RWPE2 (cell line): ENCODE measurements around the gene PKD1.

Source experiments
- ATAC-seq: fragments of 200-7000 bp; cut with Tn5 transposase; 3 replicates; pipeline ENCODE4 v1.9.1; 2021; ENCODE audit warnings: low read depth
- DNase-seq: peaks from one replicate; pipeline ENCODE4 v3.0.0-alpha.2; 2020; ENCODE audit warnings: low spot score
- H3K27ac ChIP-seq: fragments of 450-650 bp; 2 replicates; pipeline ENCODE4 v1.5.1; 2017; ENCODE audit warnings: mild to moderate bottlenecking; ENCODE audit not compliant: poor library complexity, severe bottlenecking
- H3K27me3 ChIP-seq: fragments of 250-450 bp; sonication (Bioruptor Pico); 2 replicates; pipeline ENCODE4 v1.5.1; 2021; ENCODE audit warnings: mild to moderate bottlenecking, moderate library complexity; ENCODE audit not compliant: insufficient read depth, poor library complexity, severe bottlenecking
- H3K36me3 ChIP-seq: fragments of 250-450 bp; sonication (Bioruptor Pico); 2 replicates; pipeline ENCODE4 v1.5.1; 2020; ENCODE audit warnings: low read depth, mild to moderate bottlenecking, moderate library complexity
- H3K4me1 ChIP-seq: fragments of 250-450 bp; sonication (Bioruptor Pico); 2 replicates; pipeline ENCODE4 v1.5.1; 2021; ENCODE audit warnings: mild to moderate bottlenecking, moderate library complexity; ENCODE audit not compliant: insufficient read depth, poor library complexity, severe bottlenecking
- H3K4me3 ChIP-seq: fragments of 250-450 bp; sonication (Bioruptor Pico); 2 replicates; pipeline ENCODE4 v1.5.1; 2021; ENCODE audit warnings: mild to moderate bottlenecking, moderate library complexity; ENCODE audit not compliant: severe bottlenecking
- H3K9me3 ChIP-seq: fragments of 250-450 bp; sonication (Bioruptor Pico); 2 replicates; pipeline ENCODE4 v1.5.1; 2021; ENCODE audit warnings: mild to moderate bottlenecking, moderate library complexity; ENCODE audit not compliant: severe bottlenecking
- TF ChIP-seq, protein P1 (sequence below): fragments of 450-650 bp; IDR thresholded peaks from one replicate; pipeline ENCODE4 v1.5.1; 2017; ENCODE audit warnings: mild to moderate bottlenecking, moderate library complexity; ENCODE audit not compliant: poor library complexity, severe bottlenecking

The PKD1 gene

GRCh38 chr16:2180962-2181923 is 45.5 kb upstream of the PKD1 start:
- peaks cover under 1% of the 10 kb centered on the region for H3K4me1 ChIP-seq
- H3K27me3 ChIP-seq: no peaks in the 10 kb centered on the region
- ATAC-seq: no peak
- H3K9me3 ChIP-seq: no peaks in the 10 kb centered on the region
- DNase-seq: no peak
- H3K36me3 ChIP-seq: peaks cover 15% of the 10 kb centered on the region
- H3K27ac ChIP-seq: no peak overlapping the region
- no peak overlapping the region for H3K4me3 ChIP-seq
- TF ChIP-seq, protein P1, sequence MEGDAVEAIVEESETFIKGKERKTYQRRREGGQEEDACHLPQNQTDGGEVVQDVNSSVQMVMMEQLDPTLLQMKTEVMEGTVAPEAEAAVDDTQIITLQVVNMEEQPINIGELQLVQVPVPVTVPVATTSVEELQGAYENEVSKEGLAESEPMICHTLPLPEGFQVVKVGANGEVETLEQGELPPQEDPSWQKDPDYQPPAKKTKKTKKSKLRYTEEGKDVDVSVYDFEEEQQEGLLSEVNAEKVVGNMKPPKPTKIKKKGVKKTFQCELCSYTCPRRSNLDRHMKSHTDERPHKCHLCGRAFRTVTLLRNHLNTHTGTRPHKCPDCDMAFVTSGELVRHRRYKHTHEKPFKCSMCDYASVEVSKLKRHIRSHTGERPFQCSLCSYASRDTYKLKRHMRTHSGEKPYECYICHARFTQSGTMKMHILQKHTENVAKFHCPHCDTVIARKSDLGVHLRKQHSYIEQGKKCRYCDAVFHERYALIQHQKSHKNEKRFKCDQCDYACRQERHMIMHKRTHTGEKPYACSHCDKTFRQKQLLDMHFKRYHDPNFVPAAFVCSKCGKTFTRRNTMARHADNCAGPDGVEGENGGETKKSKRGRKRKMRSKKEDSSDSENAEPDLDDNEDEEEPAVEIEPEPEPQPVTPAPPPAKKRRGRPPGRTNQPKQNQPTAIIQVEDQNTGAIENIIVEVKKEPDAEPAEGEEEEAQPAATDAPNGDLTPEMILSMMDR: no peak

- peaks cover 5% of the 10 kb centered on the region for H3K4me1 ChIP-seq
- H3K27ac ChIP-seq: no peak overlapping the region
- ATAC-seq (no peak), DNase-seq (no peak)
- no peaks in the 10 kb centered on the region for H3K27me3 ChIP-seq
- no peaks in the 10 kb centered on the region for H3K9me3 ChIP-seq
- TF ChIP-seq, protein P1: no peak
- no peak overlapping the region for H3K4me3 ChIP-seq
- peaks cover 23% of the 10 kb centered on the region for H3K36me3 ChIP-seq
Measured at GRCh38 chr16:2180461-2180860, 44.8 kb upstream of the PKD1 start.

- TF ChIP-seq, protein P1: no peak
- H3K27ac ChIP-seq: no peak overlapping the region
- no peak for DNase-seq
- H3K9me3 ChIP-seq: no peaks in the 10 kb centered on the region
- H3K36me3 ChIP-seq: peaks cover 27% of the 10 kb centered on the region
- no peak overlapping the region for H3K4me3 ChIP-seq
- H3K27me3 ChIP-seq: no peaks in the 10 kb centered on the region
- ATAC-seq: no peak
- H3K4me1 ChIP-seq: peaks cover 5% of the 10 kb centered on the region
Measured at GRCh38 chr16:2179576-2179975, 43.9 kb upstream of the PKD1 start.

DNA sequence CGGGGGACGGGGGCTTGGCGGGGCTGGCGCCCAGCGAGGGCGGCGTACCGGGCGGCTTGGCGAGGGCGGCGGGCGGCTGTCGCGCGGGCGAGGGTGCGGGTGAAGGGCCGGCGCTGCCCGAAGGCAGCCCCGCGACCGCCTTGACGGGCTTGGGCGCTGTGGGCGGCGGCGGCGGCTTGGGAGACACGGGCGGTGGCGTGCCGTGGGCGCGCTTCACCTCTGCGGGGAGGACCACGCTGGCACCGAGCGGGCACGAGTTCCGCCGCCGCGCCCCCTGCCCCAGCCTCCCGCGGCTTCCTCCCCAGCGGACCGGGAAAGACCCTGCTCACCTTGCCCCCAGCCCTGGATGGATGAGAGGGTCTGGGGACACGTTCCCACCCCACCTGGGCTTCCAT is 43.4 kb upstream of the PKD1 start:
- H3K27ac ChIP-seq: no peak overlapping the region
- H3K4me1 ChIP-seq: peaks cover 5% of the 10 kb centered on the region
- TF ChIP-seq, protein P1: no peak
- H3K9me3 ChIP-seq: no peaks in the 10 kb centered on the region
- peaks cover 32% of the 10 kb centered on the region for H3K36me3 ChIP-seq
- no peaks in the 10 kb centered on the region for H3K27me3 ChIP-seq
- no peak for ATAC-seq
- no peak overlapping the region for H3K4me3 ChIP-seq
- no peak for DNase-seq
